WTC11 (cell line): ENCODE data around the gene ANKRD24. TPM values are rescaled to one million over a fixed set of nuclear protein-coding genes. Genes with fewer than 3 reads are reported as not detected.
"Not testable (repeated sequence)": the region's sequence is repeated elsewhere in the genome, so short reads cannot be mapped to it uniquely, and the experiment has no call there.

ENCODE experiments used
- ATAC-seq: fragments of 200-7000 bp; cut with Tn5 transposase; 2 replicates; pipeline ENCODE4 v1.10.0; 2021; ENCODE audit warnings: mild to moderate bottlenecking, moderate library complexity
- CTCF ChIA-PET: fragments of 300-600 bp; sonication (Branson Sonifier 250); formaldehyde crosslinking; loops from one replicate; lab custom pipeline; 2021; ENCODE audit warnings: antibody characterized with exemption; lab: Charles Lee
- POLR2A ChIA-PET: fragments of 350-600 bp; sonication (Branson Sonifier 250); formaldehyde crosslinking; loops from one replicate; lab custom pipeline; 2021; ENCODE audit warnings: antibody characterized with exemption; lab: Charles Lee
- DNase-seq: peaks from one replicate; pipeline ENCODE4 v3.0.0; 2021; ENCODE audit warnings: low spot score
- H3K27ac Mint-ChIP-seq: 2 replicates; pipeline ENCODE4 v1.8.0; 2021; ENCODE audit warnings: mixed read lengths
- H3K27me3 Mint-ChIP-seq: 2 replicates; pipeline ENCODE4 v1.8.0; 2021; ENCODE audit warnings: low read depth, mild to moderate bottlenecking, moderate library complexity, mixed read lengths
- H3K36me3 Mint-ChIP-seq: 2 replicates; pipeline ENCODE4 v1.8.0; 2021; ENCODE audit warnings: mixed read lengths
- H3K4me1 Mint-ChIP-seq: 2 replicates; pipeline ENCODE4 v1.8.0; 2022; ENCODE audit warnings: mixed read lengths
- H3K4me3 Mint-ChIP-seq: 2 replicates; pipeline ENCODE4 v1.8.0; 2021; ENCODE audit warnings: mild to moderate bottlenecking, moderate library complexity, mixed read lengths
- H3K9me3 Mint-ChIP-seq: 2 replicates; pipeline ENCODE4 v1.8.0; 2021; ENCODE audit warnings: mixed read lengths
- AR ChIP-seq: fragments of 250-450 bp; sonication (Bioruptor Pico); IDR thresholded peaks from 2 replicates; pipeline ENCODE4 v1.9.0; 2021; ENCODE audit warnings: mild to moderate bottlenecking
- ELF4 ChIP-seq: sonication (generic); formaldehyde crosslinking; IDR thresholded peaks from 2 replicates; pipeline ENCODE4 v1.8.1; 2022; ENCODE audit warnings: low read depth, mild to moderate bottlenecking, moderate library complexity, missing genetic modification reagents
- HMGXB4 ChIP-seq: sonication (generic); formaldehyde crosslinking; IDR thresholded peaks from 2 replicates; pipeline ENCODE4 v1.8.1; 2023; ENCODE audit warnings: mild to moderate bottlenecking, moderate library complexity, missing genetic modification reagents
- MXD4 ChIP-seq: fragments of 250-450 bp; sonication (Bioruptor Pico); IDR thresholded peaks from 2 replicates; pipeline ENCODE4 v1.8.0; 2021; ENCODE audit warnings: mild to moderate bottlenecking, moderate library complexity, borderline replicate concordance
- NR1H2 ChIP-seq: sonication (generic); formaldehyde crosslinking; IDR thresholded peaks from 2 replicates; pipeline ENCODE4 v1.9.0; 2021; ENCODE audit warnings: mild to moderate bottlenecking, moderate library complexity, missing genetic modification reagents
- RORB ChIP-seq: fragments of 250-450 bp; sonication (Bioruptor Pico); IDR thresholded peaks from 2 replicates; pipeline ENCODE4 v1.9.0; 2021; ENCODE audit warnings: mild to moderate bottlenecking
- STAT6 ChIP-seq: sonication (generic); formaldehyde crosslinking; conservative IDR thresholded peaks from 2 replicates; pipeline ENCODE4 v1.8.1; 2023; ENCODE audit warnings: mild to moderate bottlenecking, low read depth, missing genetic modification reagents, moderate library complexity
- TCF7 ChIP-seq: sonication (generic); formaldehyde crosslinking; IDR thresholded peaks from 2 replicates; pipeline ENCODE4 v1.8.0; 2022; ENCODE audit warnings: mild to moderate bottlenecking, low read depth, missing genetic modification reagents, moderate library complexity
- ZBTB43 ChIP-seq: sonication (generic); formaldehyde crosslinking; IDR thresholded peaks from 2 replicates; pipeline ENCODE4 v1.8.1; 2023; ENCODE audit warnings: mild to moderate bottlenecking, missing genetic modification reagents
- ZMAT4 ChIP-seq: fragments of 250-450 bp; sonication (Bioruptor Pico); IDR thresholded peaks from 2 replicates; pipeline ENCODE4 v1.9.0; 2021; ENCODE audit warnings: mild to moderate bottlenecking
- ZNF396 ChIP-seq: fragments of 250-450 bp; sonication (Bioruptor Pico); IDR thresholded peaks from 2 replicates; pipeline ENCODE4 v1.8.0; 2021; ENCODE audit warnings: mild to moderate bottlenecking, moderate library complexity, borderline replicate concordance
- ZNF423 ChIP-seq: fragments of 250-450 bp; sonication (Bioruptor Pico); IDR thresholded peaks from 2 replicates; pipeline ENCODE4 v2.1.2; 2022; ENCODE audit warnings: mild to moderate bottlenecking, moderate library complexity
- ZNF532 ChIP-seq: fragments of 250-450 bp; sonication (Bioruptor Pico); IDR thresholded peaks from 2 replicates; pipeline ENCODE4 v1.9.0; 2021; ENCODE audit warnings: mild to moderate bottlenecking, borderline replicate concordance
- ZNF671 ChIP-seq: fragments of 250-450 bp; sonication (Bioruptor Pico); IDR thresholded peaks from 2 replicates; pipeline ENCODE4 v1.8.0; 2021; ENCODE audit warnings: mild to moderate bottlenecking
- ZSCAN18 ChIP-seq: fragments of 250-450 bp; sonication (Bioruptor Pico); IDR thresholded peaks from 2 replicates; pipeline ENCODE4 v2.1.2; 2022; ENCODE audit warnings: mild to moderate bottlenecking, moderate library complexity
- total RNA-seq: library from RNA; stranded (reverse); gene quantifications from 3 replicates; pipeline ENCODE4 v1.2.3, GENCODE V29; 2021

Gene ANKRD24
- total RNA-seq, 1 experiment from 2014 or later, result 11.3 TPM

- TF ChIP-seq ZBTB43 (CRISPR knock-in tag), result no peak
- TF ChIP-seq ZNF532 (CRISPR knock-in tag), result no peak
- TF ChIP-seq TCF7, result no peak
- no peak for TF ChIP-seq ZMAT4 (CRISPR knock-in tag)
- no peak for TF ChIP-seq MXD4 (CRISPR knock-in tag)
- no peak for TF ChIP-seq ZSCAN18
- TF ChIP-seq, all 79 proteins: peak for 0
These were observed 25.3 kb upstream of the ANKRD24 start (continued) for GRCh38 chr19:4157164-4157563.

GRCh38 chr19:4157971-4158370 is 24.5 kb upstream of the ANKRD24 start:
- POLR2A ChIA-PET, DNase-seq, H3K4me1 Mint-ChIP-seq: not testable (repeated sequence)

GRCh38 chr19:4161415-4162077 is 20.9 kb upstream of the ANKRD24 start:
- peaks cover 10% of the 10 kb centered on the region for H3K27me3 Mint-ChIP-seq
- ChIA-PET POLR2A (no interaction called here), CTCF (interaction anchor here (2.5 to 6.2 kb wide), 2 partner anchors 21 kb away, joined by 22 to 57 read pairs; no protein-coding TSS in a partner anchor)
- H3K9me3 Mint-ChIP-seq, result no peaks in the 10 kb centered on the region
- H3K4me1 Mint-ChIP-seq, result no peaks in the 10 kb centered on the region
- ATAC-seq, result no peak
- no peak overlapping the region for H3K27ac Mint-ChIP-seq
- H3K4me3 Mint-ChIP-seq, result no peak overlapping the region
- H3K36me3 Mint-ChIP-seq, result no peaks in the 10 kb centered on the region
- no peak for DNase-seq
- TF ChIP-seq ZNF423, result no peak
- TF ChIP-seq RORB (CRISPR knock-in tag), result no peak
- TF ChIP-seq ZSCAN18, result no peak
- TF ChIP-seq STAT6 (CRISPR knock-in tag), result no peak
- TF ChIP-seq ZNF396 (CRISPR knock-in tag), result no peak
- TF ChIP-seq NR1H2 (CRISPR knock-in tag), result no peak
- TF ChIP-seq AR (CRISPR knock-in tag), result no peak
- no peak for TF ChIP-seq HMGXB4 (CRISPR knock-in tag)
- TF ChIP-seq ZNF671 (CRISPR knock-in tag), result no peak
- no peak for TF ChIP-seq ELF4

More at GRCh38 chr19:4157971-4158370, 24.5 kb upstream of the ANKRD24 start:
- H3K4me3 Mint-ChIP-seq, H3K9me3 Mint-ChIP-seq, H3K27ac Mint-ChIP-seq, H3K36me3 Mint-ChIP-seq, ATAC-seq: not testable (repeated sequence)
- peaks cover 12% of the 10 kb centered on the region for H3K27me3 Mint-ChIP-seq
- CTCF ChIA-PET, result interaction anchor here (1.1 to 1.8 kb wide), 2 partner anchors 16 to 18 kb away, joined by 3 to 13 read pairs; no protein-coding TSS in a partner anchor
